Bronchus fibroblast of lung (primary cell): ENCODE data around the gene C14orf93. TPM values are rescaled to one million over a fixed set of nuclear protein-coding genes. Genes with fewer than 3 reads are reported as not detected.

Experiments used
- total RNA-seq: library from RNA; depleted of rRNA; stranded (reverse); fragments of >200 nt; gene quantifications from 2 replicates; pipeline ENCODE4 v1.2.3, GENCODE V29; 2015

The C14orf93 gene
- 18.0 and 22.9 TPM in 2 replicates for total RNA-seq

DNA sequence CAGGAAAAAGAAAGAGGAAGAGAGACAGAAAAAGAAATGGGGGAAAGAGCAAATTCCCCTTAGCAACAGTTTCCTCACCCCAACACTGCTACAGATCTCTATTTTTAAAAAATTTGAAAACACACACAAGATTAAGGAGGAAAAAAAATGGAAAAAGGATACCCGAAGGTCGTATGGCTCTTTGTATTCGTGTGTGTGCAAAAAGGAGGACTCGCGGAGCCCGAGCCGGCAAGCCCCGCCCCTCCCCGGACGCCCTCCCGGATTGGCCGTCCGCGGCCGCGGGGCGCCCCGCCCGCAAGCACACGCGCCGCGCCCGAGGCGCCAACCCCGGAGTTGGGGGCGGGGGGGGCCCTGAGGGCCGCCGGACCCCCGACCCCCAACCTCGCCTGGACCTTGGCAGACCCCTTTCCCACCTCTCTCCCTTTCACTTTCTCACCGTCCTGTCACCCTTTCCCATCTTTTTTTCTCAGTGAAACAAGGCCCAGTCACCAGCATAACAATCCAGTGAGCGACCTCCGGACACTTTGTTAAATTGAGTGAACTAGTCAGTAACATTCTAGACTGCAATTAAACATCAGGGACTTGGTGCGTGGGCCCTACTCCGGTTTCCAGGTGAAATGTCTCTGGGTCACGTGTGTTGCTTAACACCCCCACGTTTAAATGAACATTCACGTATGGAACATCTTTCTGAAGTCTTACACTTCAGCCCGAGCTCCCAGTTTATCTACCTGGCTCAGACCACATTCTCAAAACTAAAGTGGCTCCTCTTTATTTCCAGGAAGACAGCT is at the start of gene C14orf93:
TSS of gene C14orf93 (minus strand) at position 205 of the 788 bp plus-strand sequence. CDS start 11,120 bp downstream, outside the sequence.

GRCh38 chr14:23056956-23057756 is 47.2 kb upstream of the C14orf93 start, which contains the start of gene CDH24:
CDH24 (minus strand) TSS chr14:23057520; CDS start chr14:23055733, 1,787 bp downstream.

GRCh38 chr14:23042162-23042965 is 32.4 kb upstream of the C14orf93 start, which contains the start of gene PSMB11:
PSMB11 (plus strand) TSS chr14:23042212; CDS start chr14:23042226, 14 bp downstream.

GRCh38 chr14:23034498-23035302 is 24.8 kb upstream of the C14orf93 start, which contains the start of gene PSMB5:
PSMB5 (minus strand) TSS chr14:23034900; CDS start chr14:23034881, 19 bp downstream.

GRCh38 chr14:22982477-22983245 is 27.3 kb downstream of the C14orf93 start, which contains the start of gene AJUBA:
AJUBA (minus strand) TSS chr14:22982551; CDS start chr14:22982266, 285 bp downstream.

Other genes with a start within 250 kb of the C14orf93 start
- gene OXA1L, start 243.5 kb downstream of the C14orf93 start, total RNA-seq: 104 and 132 TPM in 2 replicates
- 1.3 and 1.5 TPM in 2 replicates for gene SLC7A7, start 194.7 kb downstream of the C14orf93 start, total RNA-seq
- 146 and 245 TPM in 2 replicates for gene MRPL52, start 180.3 kb downstream of the C14orf93 start, total RNA-seq
- gene MMP14, start 173.6 kb downstream of the C14orf93 start, total RNA-seq: 226 and 239 TPM in 2 replicates
- 52.8 and 53.1 TPM in 2 replicates for gene LRP10, start 138.4 kb downstream of the C14orf93 start, total RNA-seq
- gene REM2, start 126.9 kb downstream of the C14orf93 start, total RNA-seq: 0.30 TPM in 1 of 2 replicates, not detected in the other
- 61.4 and 61.8 TPM in 2 replicates for gene RBM23, start 91.0 kb downstream of the C14orf93 start, total RNA-seq
- gene PRMT5, start 80.8 kb downstream of the C14orf93 start, total RNA-seq: 71.7 and 75.3 TPM in 2 replicates
- gene HAUS4, start 53.1 kb downstream of the C14orf93 start, total RNA-seq: 71.3 and 78.2 TPM in 2 replicates
- gene AJUBA, start 27.6 kb downstream of the C14orf93 start, total RNA-seq: 47.9 and 49.3 TPM in 2 replicates
- 311 and 342 TPM in 2 replicates for gene PSMB5, start 24.8 kb upstream of the C14orf93 start, total RNA-seq
- gene PSMB11, start 32.1 kb upstream of the C14orf93 start, total RNA-seq: not detected in 2 replicates
- gene CDH24, start 47.4 kb upstream of the C14orf93 start, total RNA-seq: 8.6 and 9.8 TPM in 2 replicates
- 58.0 and 62.7 TPM in 2 replicates for gene ACIN1, start 85.0 kb upstream of the C14orf93 start, total RNA-seq
- gene C14orf119, start 85.4 kb upstream of the C14orf93 start, total RNA-seq: 55.6 and 72.1 TPM in 2 replicates
- 0.34 and 0.45 TPM in 2 replicates for gene CIROP, start 94.8 kb upstream of the C14orf93 start, total RNA-seq
- gene CEBPE, start 109.1 kb upstream of the C14orf93 start, total RNA-seq: not detected in 2 replicates
- 0.34 and 0.45 TPM in 2 replicates for gene SLC7A8, start 173.5 kb upstream of the C14orf93 start, total RNA-seq
- not detected in 2 replicates for gene RNF212B, start 227.8 kb upstream of the C14orf93 start, total RNA-seq